Vagina (tissue), 2 donors: ENCODE results near the gene PGM2L1. TPM values are rescaled to one million over a fixed set of nuclear protein-coding genes. Genes with fewer than 3 reads are reported as not detected.
A peak's percentile ranks its signal among the peaks of the same experiment; 100 is the strongest.

Experiments
- DNase-seq, 2 donors: peaks; one replicate each; pipeline ENCODE4 v3.0.0-alpha.2; 2017; ENCODE audit errors: extremely low spot score in 2 of 2
- H3K27ac ChIP-seq: fragments of 200-600 bp; sonication (generic); one replicate; pipeline ENCODE4 v1.5.1; 2019
- H3K27me3 ChIP-seq: fragments of 200-600 bp; sonication (generic); one replicate; pipeline ENCODE4 v1.5.1; 2019
- H3K36me3 ChIP-seq, 2 donors: fragments of 200-600 bp; sonication (generic); one replicate each; pipeline ENCODE4 v1.5.1; 2017 to 2019
- H3K4me1 ChIP-seq: fragments of 200-600 bp; sonication (generic); one replicate; pipeline ENCODE4 v1.5.1; 2019
- H3K4me3 ChIP-seq, 2 donors: fragments of 200-600 bp; sonication (generic); 1 replicate in 1 of 2; 2 replicates in 1 of 2; pipeline ENCODE4 v1.5.1; 2016 to 2019
- H3K9me3 ChIP-seq: fragments of 200-600 bp; sonication (generic); one replicate; pipeline ENCODE4 v1.5.1; 2019
- POLR2A ChIP-seq, 2 donors: fragments of 450-650 bp; IDR thresholded peaks; one replicate each; pipeline ENCODE4 v1.6.1; 2017; ENCODE audit warnings: antibody characterized with exemption in 2 of 2, mild to moderate bottlenecking in 2 of 2, moderate library complexity in 2 of 2
- POLR2AphosphoS5 ChIP-seq, 2 donors: sonication (generic); formaldehyde crosslinking; IDR thresholded peaks; one replicate each; pipeline ENCODE4 v1.9.0; 2017; ENCODE audit warnings: antibody characterized with exemption in 2 of 2, mild to moderate bottlenecking in 2 of 2, low read depth in 1 of 2; ENCODE audit not compliant: insufficient read depth in 1 of 2
- intact Hi-C: fragments of 100-400 bp; cut with DNase I; formaldehyde crosslinking; loops from one replicate; pipeline ENCODE4 v1.15.1; 2023
- total RNA-seq: library from RNA; depleted of rRNA; stranded (reverse); fragments of >200 nt; gene quantifications from one replicate; pipeline ENCODE4 v1.2.3, GENCODE V29; 2016
- TF ChIP-seq, protein P1 (sequence below), 3 experiments: fragments of 450-650 bp in 2 of 3; fragments of 200-600 bp in 1 of 3; sonication (generic) in 1 of 3; IDR thresholded peaks; one replicate each; pipeline ENCODE4 v1.5.1; 2017 to 2019; ENCODE audit warnings: antibody characterized with exemption in 3 of 3, mild to moderate bottlenecking in 2 of 3, moderate library complexity in 2 of 3

The PGM2L1 gene
- total RNA-seq, result 10.6 TPM

DNA sequence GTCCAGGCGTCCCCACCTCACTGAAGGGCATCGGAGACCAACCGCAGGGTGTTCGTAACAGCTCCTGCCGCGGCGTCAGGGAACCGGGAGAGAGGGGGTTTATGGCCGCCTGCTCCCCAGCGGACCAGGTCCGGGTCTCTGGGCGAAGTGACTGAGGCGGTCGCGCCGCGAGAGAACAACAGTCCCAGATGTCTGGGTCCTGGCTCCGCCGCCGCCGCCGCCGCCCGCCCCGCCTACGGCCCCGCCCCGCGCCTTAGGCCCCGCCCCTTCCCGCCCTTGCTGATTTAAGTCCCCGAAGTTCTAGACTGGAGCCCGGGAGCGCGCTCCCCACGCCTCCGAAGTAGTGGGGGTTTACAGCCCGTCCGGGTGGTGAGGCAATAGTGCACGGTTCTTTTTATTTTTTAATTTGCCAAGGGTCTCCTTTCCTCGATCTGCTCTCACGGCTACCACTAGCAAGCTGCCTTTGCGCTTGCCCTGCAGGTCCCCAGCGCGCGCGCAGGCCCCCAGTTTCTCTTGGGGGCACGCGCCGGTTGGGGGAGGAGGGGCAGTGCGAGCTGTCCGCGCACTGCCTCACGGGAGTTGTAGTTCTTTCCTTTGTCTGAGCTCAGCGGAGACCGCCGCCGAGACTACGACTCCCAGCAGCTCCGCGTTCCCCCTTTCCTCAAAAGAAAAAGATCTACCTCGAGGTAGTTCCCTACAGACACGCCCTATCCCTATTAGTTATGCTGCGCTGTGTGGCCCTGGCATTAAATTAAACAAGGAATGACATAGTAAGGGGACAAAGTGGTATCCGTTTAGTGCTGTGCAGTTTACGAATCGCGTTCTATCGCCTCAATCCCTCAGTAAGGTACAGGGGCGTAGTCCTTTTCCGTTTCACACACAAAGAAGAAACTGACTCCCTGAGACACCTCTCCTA is at the start of gene PGM2L1:
TSS of gene PGM2L1 (minus strand) at position 190 of the 916 bp plus-strand sequence. CDS start 272 bp downstream, outside the sequence.
- H3K27me3 ChIP-seq, result no peaks in the 10 kb centered on the region
- peak in 1 of 2 donors; percentile 97 for DNase-seq
- peaks cover 24% of the 10 kb centered on the region for H3K4me1 ChIP-seq
- TF ChIP-seq, protein P1, sequence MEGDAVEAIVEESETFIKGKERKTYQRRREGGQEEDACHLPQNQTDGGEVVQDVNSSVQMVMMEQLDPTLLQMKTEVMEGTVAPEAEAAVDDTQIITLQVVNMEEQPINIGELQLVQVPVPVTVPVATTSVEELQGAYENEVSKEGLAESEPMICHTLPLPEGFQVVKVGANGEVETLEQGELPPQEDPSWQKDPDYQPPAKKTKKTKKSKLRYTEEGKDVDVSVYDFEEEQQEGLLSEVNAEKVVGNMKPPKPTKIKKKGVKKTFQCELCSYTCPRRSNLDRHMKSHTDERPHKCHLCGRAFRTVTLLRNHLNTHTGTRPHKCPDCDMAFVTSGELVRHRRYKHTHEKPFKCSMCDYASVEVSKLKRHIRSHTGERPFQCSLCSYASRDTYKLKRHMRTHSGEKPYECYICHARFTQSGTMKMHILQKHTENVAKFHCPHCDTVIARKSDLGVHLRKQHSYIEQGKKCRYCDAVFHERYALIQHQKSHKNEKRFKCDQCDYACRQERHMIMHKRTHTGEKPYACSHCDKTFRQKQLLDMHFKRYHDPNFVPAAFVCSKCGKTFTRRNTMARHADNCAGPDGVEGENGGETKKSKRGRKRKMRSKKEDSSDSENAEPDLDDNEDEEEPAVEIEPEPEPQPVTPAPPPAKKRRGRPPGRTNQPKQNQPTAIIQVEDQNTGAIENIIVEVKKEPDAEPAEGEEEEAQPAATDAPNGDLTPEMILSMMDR (IDR thresholded peaks at IDR 0.05), result no peak
- TF ChIP-seq POLR2AphosphoS5 (IDR thresholded peaks at IDR 0.05; ENCODE audit: insufficient read depth in 1 of 2, low read depth in 1 of 2), result peak; percentile 89 to 92
- TF ChIP-seq POLR2A (IDR thresholded peaks at IDR 0.05), result peak in 1 of 2 donors; percentile 42
- H3K9me3 ChIP-seq, result no peaks in the 10 kb centered on the region
- peak within 1 kb of the TSS; percentile 87 to 93 for H3K4me3 ChIP-seq
- H3K36me3 ChIP-seq, result no peaks in the 10 kb centered on the region
- H3K27ac ChIP-seq, result peak within 1 kb of the TSS; percentile 92
- intact Hi-C loops, result no loop called here

DNA sequence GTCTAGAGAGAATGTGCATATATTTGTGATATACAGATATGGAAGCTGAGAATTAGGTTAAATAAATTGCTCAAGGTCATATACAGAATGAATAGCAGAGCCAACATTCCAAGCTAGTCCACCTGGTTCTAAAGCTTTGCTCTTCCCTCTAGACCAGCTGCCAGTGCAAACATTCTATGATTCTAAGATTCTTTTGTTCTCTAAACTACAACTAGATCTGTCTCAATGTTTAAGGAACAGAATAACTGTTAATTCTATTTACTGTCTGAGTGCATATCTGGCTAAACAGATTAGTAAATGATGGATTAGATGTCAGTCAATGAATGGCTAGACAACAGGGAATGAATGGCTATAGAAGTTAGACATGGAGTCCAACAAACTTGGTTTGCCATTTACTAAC is 49.5 kb upstream of the PGM2L1 start:
- DNase-seq, result no peak
- Histone ChIP-seq H3K4me1 (peaks cover 21% of the 10 kb centered on the region), H3K4me3 (no peak overlapping the region), H3K27ac (no peak overlapping the region), H3K27me3 (no peaks in the 10 kb centered on the region), H3K9me3 (no peaks in the 10 kb centered on the region), H3K36me3 (no peaks in the 10 kb centered on the region)
- intact Hi-C loops, result loop anchor here (1.0 to 5.0 kb wide), 3 partner anchors 30 to 190 kb away; no protein-coding TSS in a partner anchor
- TF ChIP-seq, protein P1 (IDR thresholded peaks at IDR 0.05), result no peak
- no peak for TF ChIP-seq POLR2AphosphoS5 (IDR thresholded peaks at IDR 0.05; ENCODE audit: insufficient read depth in 1 of 2, low read depth in 1 of 2)
- TF ChIP-seq POLR2A (IDR thresholded peaks at IDR 0.05), result no peak

DNA sequence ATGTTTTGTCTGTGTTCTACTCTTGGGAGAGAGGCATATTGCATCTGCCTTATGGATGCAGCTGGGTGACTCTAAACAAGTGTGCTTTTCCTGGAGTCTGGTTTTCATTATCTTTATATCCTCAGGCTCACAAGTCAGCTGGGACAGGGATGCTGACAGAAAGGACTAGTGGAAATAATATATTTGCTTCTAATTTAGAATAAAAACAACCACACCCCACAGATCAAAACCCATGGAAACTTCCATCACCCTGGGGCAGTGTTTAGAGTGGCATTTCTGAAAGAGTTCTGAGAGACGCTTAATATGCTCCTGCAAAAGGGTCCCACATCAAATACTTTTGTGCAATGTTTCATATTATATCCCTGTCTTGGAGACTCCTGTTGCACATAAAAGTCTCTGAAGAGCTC is 48.3 kb upstream of the PGM2L1 start:
- H3K9me3 ChIP-seq, result no peaks in the 10 kb centered on the region
- peak overlapping the region; percentile 12 for H3K27ac ChIP-seq
- no peaks in the 10 kb centered on the region for H3K27me3 ChIP-seq
- intact Hi-C loops, result loop anchor here (5.0 kb wide), 2 partner anchors 59 to 189 kb away; no protein-coding TSS in a partner anchor
- no peak overlapping the region for H3K4me3 ChIP-seq
- no peaks in the 10 kb centered on the region for H3K36me3 ChIP-seq
- TF ChIP-seq, protein P1 (IDR thresholded peaks at IDR 0.05), result no peak
- no peak for TF ChIP-seq POLR2AphosphoS5 (IDR thresholded peaks at IDR 0.05; ENCODE audit: insufficient read depth in 1 of 2, low read depth in 1 of 2)
- no peak for TF ChIP-seq POLR2A (IDR thresholded peaks at IDR 0.05)
- H3K4me1 ChIP-seq, result peaks cover 28% of the 10 kb centered on the region
- DNase-seq, result no peak

DNA sequence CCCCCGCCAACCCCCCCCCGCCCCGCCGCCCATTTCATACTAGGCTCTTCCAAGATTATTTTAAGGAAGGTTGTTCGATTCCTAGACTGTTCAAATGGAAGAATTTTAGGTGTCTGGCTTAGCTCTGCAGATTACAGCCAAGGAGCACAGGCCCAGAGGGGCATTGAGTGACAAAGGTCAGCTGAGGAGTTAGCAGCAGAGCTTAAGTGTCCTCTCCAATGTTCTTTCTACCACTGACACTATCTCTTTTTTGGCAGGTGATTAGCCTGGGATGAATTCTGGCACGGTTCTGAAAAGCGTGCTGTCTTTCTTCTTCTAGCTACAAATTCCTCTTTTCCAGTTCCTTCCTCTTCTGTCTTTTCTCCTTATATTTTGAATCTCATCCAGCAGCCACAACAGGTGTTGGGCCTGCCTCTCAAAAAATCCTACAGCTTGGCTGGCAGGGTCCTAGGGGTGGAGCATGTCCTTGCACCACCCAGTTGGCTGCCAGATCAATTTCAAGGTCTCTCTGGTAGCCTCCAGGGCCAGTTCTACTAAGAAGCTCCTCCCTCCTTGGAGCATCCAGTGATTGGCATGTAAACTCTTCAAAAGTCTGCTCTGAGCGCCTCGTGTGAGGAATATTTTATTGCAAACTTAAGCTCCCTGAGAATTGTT is 46.1 kb upstream of the PGM2L1 start:
- H3K4me3 ChIP-seq, result no peak overlapping the region
- H3K36me3 ChIP-seq, result no peaks in the 10 kb centered on the region
- H3K4me1 ChIP-seq, result peaks cover 28% of the 10 kb centered on the region
- no peak for DNase-seq
- intact Hi-C loops, result no loop called here
- no peaks in the 10 kb centered on the region for H3K27me3 ChIP-seq
- TF ChIP-seq POLR2AphosphoS5 (IDR thresholded peaks at IDR 0.05; ENCODE audit: insufficient read depth in 1 of 2, low read depth in 1 of 2) (no peak), POLR2A (IDR thresholded peaks at IDR 0.05) (no peak)
- TF ChIP-seq, protein P1 (IDR thresholded peaks at IDR 0.05), result no peak
- no peaks in the 10 kb centered on the region for H3K9me3 ChIP-seq
- peak overlapping the region; percentile 50 for H3K27ac ChIP-seq
